ENCODE measurements around the gene TIMP2.
"Not testable (repeated sequence)": the region's sequence is repeated elsewhere in the genome, so short reads cannot be mapped to it uniquely, and the experiment has no call there.

The TIMP2 gene

DNA sequence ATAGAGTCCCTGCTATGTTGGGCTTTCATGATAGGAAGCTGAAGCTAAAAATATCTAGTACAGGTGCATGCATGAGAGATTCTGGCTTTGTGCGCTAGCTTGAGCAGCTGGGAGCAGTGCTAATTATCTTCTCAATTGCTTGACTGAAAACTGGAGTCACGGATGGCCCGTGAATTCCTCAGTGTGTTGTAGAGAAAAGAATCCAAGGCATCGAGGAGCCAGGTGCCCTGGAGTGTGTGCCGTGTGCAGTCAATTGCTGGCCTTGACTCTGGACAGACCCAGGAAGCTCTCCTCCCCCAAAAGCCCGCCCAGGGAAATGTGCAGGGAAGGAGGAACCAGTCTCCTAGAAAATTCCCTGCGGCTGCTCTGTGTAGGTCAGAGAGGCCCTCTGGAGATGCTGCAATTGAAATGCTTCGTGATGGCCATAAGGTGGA is 40.3 kb upstream of the TIMP2 start:
- Histone ChIP-seq H3K9ac (ENCODE audit: low read length) (no peak overlapping the region), H3K27me3 (ENCODE audit: control insufficient read depth in 1 of 2, insufficient read depth in 2 of 2, low read length in 2 of 2) (no peaks in the 10 kb centered on the region), H3K4me3 (ENCODE audit: low read depth in 1 of 2, low read length in 2 of 2) (no peak overlapping the region), H3K36me3 (ENCODE audit: insufficient read depth, low read length) (no peaks in the 10 kb centered on the region), H3K27ac (ENCODE audit: low read depth, low read length) (no peak overlapping the region), H3K9me3 (ENCODE audit: low read length) (no peaks in the 10 kb centered on the region), H3K4me1 (ENCODE audit: insufficient read depth, low read length) (no peaks in the 10 kb centered on the region)

- Histone ChIP-seq H3K36me3 (ENCODE audit: insufficient read depth, low read length) (no peaks in the 10 kb centered on the region), H3K27ac (ENCODE audit: low read depth, low read length) (no peak overlapping the region), H3K9me3 (ENCODE audit: low read length) (no peaks in the 10 kb centered on the region), H3K4me3 (ENCODE audit: low read depth in 1 of 2, low read length in 2 of 2) (no peak overlapping the region), H3K4me1 (ENCODE audit: insufficient read depth, low read length) (no peaks in the 10 kb centered on the region), H3K9ac (ENCODE audit: low read length) (no peak overlapping the region), H3K27me3 (ENCODE audit: control insufficient read depth in 1 of 2, insufficient read depth in 2 of 2, low read length in 2 of 2) (no peaks in the 10 kb centered on the region)
Measured at GRCh38 chr17:78963378-78963777, 38.2 kb upstream of the TIMP2 start.

GRCh38 chr17:78962984-78963348 is 37.8 kb upstream of the TIMP2 start:
- H3K9me3 ChIP-seq (ENCODE audit: low read length); H3K4me1 ChIP-seq (ENCODE audit: insufficient read depth, low read length); H3K27ac ChIP-seq (ENCODE audit: low read depth, low read length); H3K27me3 ChIP-seq (ENCODE audit: control insufficient read depth in 1 of 2, insufficient read depth in 2 of 2, low read length in 2 of 2); H3K4me3 ChIP-seq (ENCODE audit: low read depth in 1 of 2, low read length in 2 of 2); H3K9ac ChIP-seq (ENCODE audit: low read length); H3K36me3 ChIP-seq (ENCODE audit: insufficient read depth, low read length): not testable (repeated sequence)

DNA sequence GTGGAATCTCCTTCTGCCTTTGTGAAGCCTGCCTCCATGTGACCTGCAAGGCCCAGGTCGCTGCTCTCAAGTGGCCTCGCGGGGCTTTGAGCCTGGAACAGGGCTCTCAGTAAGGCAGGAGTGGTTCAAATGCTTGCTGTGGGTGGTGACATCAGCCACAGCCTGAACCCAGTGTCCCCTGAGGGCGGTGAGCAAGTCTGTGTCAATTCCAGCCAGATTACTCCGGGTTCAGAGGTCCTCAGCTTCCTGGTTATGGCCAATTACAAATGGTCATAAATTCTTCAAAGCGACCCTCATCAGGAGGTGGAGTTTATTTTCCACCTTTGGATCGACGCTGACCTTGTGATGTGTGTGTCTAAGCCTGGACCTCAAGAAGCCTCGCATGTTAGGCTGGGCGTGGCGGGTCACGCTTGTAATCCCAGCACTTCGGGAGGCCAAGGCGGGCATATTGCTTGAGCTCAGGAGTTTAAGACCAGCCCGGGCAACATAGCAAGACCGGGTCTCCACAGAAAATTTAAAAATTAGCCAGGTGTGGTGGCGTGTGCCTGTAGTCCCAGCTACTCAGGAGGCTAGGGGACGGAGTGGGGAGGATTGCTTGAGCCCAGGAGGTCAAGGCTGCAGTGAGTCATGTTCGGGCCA is 37.3 kb upstream of the TIMP2 start:
- Histone ChIP-seq H3K27ac (ENCODE audit: low read depth, low read length) (no peak overlapping the region), H3K4me1 (ENCODE audit: insufficient read depth, low read length) (no peaks in the 10 kb centered on the region), H3K4me3 (ENCODE audit: low read depth in 1 of 2, low read length in 2 of 2) (no peak overlapping the region), H3K9ac (ENCODE audit: low read length) (no peak overlapping the region), H3K36me3 (ENCODE audit: insufficient read depth, low read length) (no peaks in the 10 kb centered on the region), H3K9me3 (ENCODE audit: low read length) (no peaks in the 10 kb centered on the region), H3K27me3 (ENCODE audit: control insufficient read depth in 1 of 2, insufficient read depth in 2 of 2, low read length in 2 of 2) (no peaks in the 10 kb centered on the region)

- H3K36me3 ChIP-seq (ENCODE audit: insufficient read depth, low read length) = no peaks in the 10 kb centered on the region
- no peaks in the 10 kb centered on the region for H3K4me1 ChIP-seq (ENCODE audit: insufficient read depth, low read length)
- H3K4me3 ChIP-seq (ENCODE audit: low read depth in 1 of 2, low read length in 2 of 2) = no peak overlapping the region
- H3K27ac ChIP-seq (ENCODE audit: low read depth, low read length) = no peak overlapping the region
- no peaks in the 10 kb centered on the region for H3K27me3 ChIP-seq (ENCODE audit: control insufficient read depth in 1 of 2, insufficient read depth in 2 of 2, low read length in 2 of 2)
- no peaks in the 10 kb centered on the region for H3K9me3 ChIP-seq (ENCODE audit: low read length)
- no peak overlapping the region for H3K9ac ChIP-seq (ENCODE audit: low read length)
Measured at GRCh38 chr17:78961571-78961970, 36.4 kb upstream of the TIMP2 start.

DNA sequence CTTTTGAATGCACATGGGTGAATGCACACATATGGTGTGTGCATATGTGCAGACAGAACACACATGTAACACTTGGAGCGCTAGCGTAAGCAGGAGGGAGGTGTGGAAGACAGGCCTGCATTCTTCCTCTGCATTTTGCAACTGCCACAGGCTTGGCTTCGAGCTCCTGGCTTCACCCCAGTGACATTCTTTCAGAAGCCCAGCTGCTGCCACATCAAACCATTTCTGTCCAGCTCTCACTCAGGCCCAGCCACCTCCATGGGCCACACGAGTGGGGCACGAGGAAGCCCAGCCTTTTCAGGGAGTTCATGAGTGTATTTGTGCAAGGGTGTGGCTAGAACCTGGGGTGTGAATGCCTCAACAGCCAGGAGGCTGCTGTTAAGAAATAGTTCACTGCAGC is 35.7 kb upstream of the TIMP2 start:
- H3K27ac ChIP-seq (ENCODE audit: low read depth, low read length) = no peak overlapping the region
- H3K36me3 ChIP-seq (ENCODE audit: insufficient read depth, low read length) = no peaks in the 10 kb centered on the region
- no peak overlapping the region for H3K4me3 ChIP-seq (ENCODE audit: low read depth in 1 of 2, low read length in 2 of 2)
- H3K9ac ChIP-seq (ENCODE audit: low read length) = no peak overlapping the region
- H3K27me3 ChIP-seq (ENCODE audit: control insufficient read depth in 1 of 2, insufficient read depth in 2 of 2, low read length in 2 of 2) = no peaks in the 10 kb centered on the region
- no peaks in the 10 kb centered on the region for H3K4me1 ChIP-seq (ENCODE audit: insufficient read depth, low read length)
- no peaks in the 10 kb centered on the region for H3K9me3 ChIP-seq (ENCODE audit: low read length)

DNA sequence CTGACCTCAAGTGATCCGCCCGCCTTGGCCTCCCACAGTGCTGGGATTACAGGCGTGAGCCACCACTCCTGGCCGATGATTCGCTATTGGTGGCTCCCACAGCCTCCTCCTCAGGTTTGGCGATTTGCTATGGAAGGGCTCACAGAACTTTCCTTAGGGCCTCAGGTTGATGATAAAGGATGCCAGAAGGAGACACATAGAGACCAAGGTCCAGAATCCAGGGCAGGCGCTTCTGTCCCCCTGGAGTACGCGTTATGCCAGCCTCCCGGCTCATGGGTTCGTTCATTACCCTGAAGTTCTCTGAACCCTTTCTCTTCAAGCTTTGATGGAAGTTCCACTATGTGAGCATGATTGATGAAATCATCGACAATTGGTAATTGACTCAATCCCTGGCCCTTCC is 34.6 kb upstream of the TIMP2 start:
- Histone ChIP-seq H3K4me3 (ENCODE audit: low read depth in 1 of 2, low read length in 2 of 2) (no peak overlapping the region), H3K36me3 (ENCODE audit: insufficient read depth, low read length) (no peaks in the 10 kb centered on the region), H3K27me3 (ENCODE audit: control insufficient read depth in 1 of 2, insufficient read depth in 2 of 2, low read length in 2 of 2) (no peaks in the 10 kb centered on the region), H3K9me3 (ENCODE audit: low read length) (no peaks in the 10 kb centered on the region), H3K27ac (ENCODE audit: low read depth, low read length) (no peak overlapping the region), H3K9ac (ENCODE audit: low read length) (no peak overlapping the region), H3K4me1 (ENCODE audit: insufficient read depth, low read length) (no peaks in the 10 kb centered on the region)

GRCh38 chr17:78958641-78959127 is 33.5 kb upstream of the TIMP2 start:
- Histone ChIP-seq H3K9me3 (ENCODE audit: low read length) (no peaks in the 10 kb centered on the region), H3K9ac (ENCODE audit: low read length) (no peak overlapping the region), H3K27me3 (ENCODE audit: control insufficient read depth in 1 of 2, insufficient read depth in 2 of 2, low read length in 2 of 2) (no peaks in the 10 kb centered on the region), H3K4me3 (ENCODE audit: low read depth in 1 of 2, low read length in 2 of 2) (no peak overlapping the region), H3K27ac (ENCODE audit: low read depth, low read length) (no peak overlapping the region), H3K4me1 (ENCODE audit: insufficient read depth, low read length) (peaks cover under 1% of the 10 kb centered on the region), H3K36me3 (ENCODE audit: insufficient read depth, low read length) (no peaks in the 10 kb centered on the region)

DNA sequence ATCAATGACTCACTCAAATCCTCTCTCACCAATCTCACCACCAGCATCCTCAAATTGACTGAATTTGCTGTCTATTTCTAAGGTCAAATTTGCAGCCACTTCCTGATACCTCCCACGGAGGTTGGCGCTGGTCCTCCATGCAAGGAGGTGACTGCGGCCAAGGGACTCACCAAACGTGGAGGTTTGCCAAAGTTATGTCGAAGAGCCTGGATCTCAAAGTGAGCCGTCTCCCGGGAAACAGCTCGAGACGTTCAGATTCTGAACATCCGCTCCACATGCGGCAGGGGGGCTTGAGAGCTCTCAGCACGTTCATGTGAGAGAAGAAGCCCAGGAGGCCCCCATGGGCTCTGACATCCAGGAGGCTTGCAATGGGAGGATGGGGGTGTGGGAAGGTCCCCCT is 31.9 kb upstream of the TIMP2 start:
- no peaks in the 10 kb centered on the region for H3K27me3 ChIP-seq (ENCODE audit: control insufficient read depth in 1 of 2, insufficient read depth in 2 of 2, low read length in 2 of 2)
- peaks cover 14% of the 10 kb centered on the region for H3K4me1 ChIP-seq (ENCODE audit: insufficient read depth, low read length)
- H3K27ac ChIP-seq (ENCODE audit: low read depth, low read length) = no peak overlapping the region
- H3K4me3 ChIP-seq (ENCODE audit: low read depth in 1 of 2, low read length in 2 of 2) = no peak overlapping the region
- no peak overlapping the region for H3K9ac ChIP-seq (ENCODE audit: low read length)
- H3K36me3 ChIP-seq (ENCODE audit: insufficient read depth, low read length) = no peaks in the 10 kb centered on the region
- no peaks in the 10 kb centered on the region for H3K9me3 ChIP-seq (ENCODE audit: low read length)

GRCh38 chr17:78956254-78956653 is 31.1 kb upstream of the TIMP2 start:
- Histone ChIP-seq H3K4me1 (ENCODE audit: insufficient read depth, low read length) (peaks cover 14% of the 10 kb centered on the region), H3K9me3 (ENCODE audit: low read length) (no peaks in the 10 kb centered on the region), H3K36me3 (ENCODE audit: insufficient read depth, low read length) (no peaks in the 10 kb centered on the region), H3K27me3 (ENCODE audit: control insufficient read depth in 1 of 2, insufficient read depth in 2 of 2, low read length in 2 of 2) (no peaks in the 10 kb centered on the region), H3K27ac (ENCODE audit: low read depth, low read length) (no peak overlapping the region), H3K4me3 (ENCODE audit: low read depth in 1 of 2, low read length in 2 of 2) (no peak overlapping the region), H3K9ac (ENCODE audit: low read length) (no peak overlapping the region)

DNA sequence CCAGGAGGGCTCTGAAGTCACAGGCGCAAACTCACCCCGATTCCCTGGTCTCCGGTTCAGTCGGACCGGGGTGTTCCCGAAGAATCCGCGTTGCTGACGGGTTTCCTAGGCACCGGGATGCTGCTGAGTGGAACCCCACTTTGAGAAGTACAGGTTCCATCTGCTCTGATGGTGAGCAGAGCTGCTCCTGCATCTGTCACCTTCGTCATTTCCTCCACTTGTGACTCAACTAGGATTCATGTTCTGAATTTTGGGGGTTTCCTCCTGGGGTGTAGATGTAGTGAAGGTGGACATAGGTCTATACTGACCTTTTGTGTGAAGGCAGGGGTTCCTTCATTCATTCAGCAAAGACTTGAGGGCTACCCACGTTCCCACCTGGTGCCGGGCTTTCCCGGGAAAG is 29.5 kb upstream of the TIMP2 start:
- Histone ChIP-seq H3K4me1 (ENCODE audit: insufficient read depth, low read length) (peaks cover 14% of the 10 kb centered on the region), H3K4me3 (ENCODE audit: low read depth in 1 of 2, low read length in 2 of 2) (no peak overlapping the region), H3K27me3 (ENCODE audit: control insufficient read depth in 1 of 2, insufficient read depth in 2 of 2, low read length in 2 of 2) (no peaks in the 10 kb centered on the region), H3K9ac (ENCODE audit: low read length) (no peak overlapping the region), H3K36me3 (ENCODE audit: insufficient read depth, low read length) (no peaks in the 10 kb centered on the region), H3K27ac (ENCODE audit: low read depth, low read length) (no peak overlapping the region), H3K9me3 (ENCODE audit: low read length) (peaks cover 5% of the 10 kb centered on the region)

All from muscle layer of colon (tissue), 2 donors.